Fibroblast of skin of right biceps (primary cell): ENCODE data around the gene ABHD18.
"Not testable (repeated sequence)": the region's sequence is repeated elsewhere in the genome, so short reads cannot be mapped to it uniquely, and the experiment has no call there.

Source experiments
- DNase-seq: peaks from one replicate; pipeline ENCODE4 v3.0.0-alpha.2; 2013

The ABHD18 gene

GRCh38 chr4:127993151-127993550, 27.9 kb downstream of the ABHD18 start:
- DNase-seq: no peak

- DNase-seq: peak; percentile 6
Measured at GRCh38 chr4:127995776-127996175, 30.6 kb downstream of the ABHD18 start.

- DNase-seq: not testable (repeated sequence)
Measured at GRCh38 chr4:127996521-127996920, 31.3 kb downstream of the ABHD18 start.

DNA sequence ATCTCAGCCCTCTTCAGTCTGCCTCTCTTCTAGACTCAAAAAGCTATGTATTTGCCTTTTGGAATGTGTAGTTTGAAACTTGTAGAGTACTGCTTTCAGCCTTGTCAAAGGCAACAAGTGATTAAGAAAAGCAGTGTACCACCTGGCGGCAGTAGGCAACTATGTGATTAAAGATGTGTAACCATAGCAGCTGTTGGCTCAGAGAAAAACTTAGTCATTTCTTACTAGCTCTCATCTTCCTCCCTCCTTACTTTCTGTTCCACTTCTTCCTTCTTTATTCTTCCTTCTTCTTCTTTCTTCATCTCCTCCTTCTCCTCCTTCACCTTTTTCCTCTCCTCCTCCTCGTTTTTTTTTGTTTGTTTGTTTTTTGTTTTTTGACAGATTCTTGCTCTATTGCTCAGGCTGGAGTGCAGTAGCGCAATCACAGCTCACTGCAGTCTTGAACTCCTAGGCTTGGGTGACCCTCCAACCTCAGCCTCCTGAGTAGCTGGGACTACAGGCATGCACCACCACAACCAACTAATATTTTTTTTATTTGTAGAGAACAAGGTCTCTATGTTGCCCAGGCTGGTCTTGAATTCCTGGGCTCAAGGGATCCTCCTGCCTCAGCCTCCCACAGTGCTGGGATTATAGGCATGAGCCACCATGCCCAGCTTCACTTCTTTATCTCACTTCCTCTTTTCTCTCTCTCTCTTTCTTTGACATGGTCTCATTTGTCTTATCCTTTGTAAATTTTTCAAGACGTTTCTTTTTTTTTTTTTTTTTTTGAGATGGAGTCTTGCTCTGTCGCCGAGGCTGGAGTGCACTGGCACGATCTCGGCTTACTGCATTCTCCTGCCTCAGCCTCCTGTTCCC, 32.6 kb downstream of the ABHD18 start:
- DNase-seq: peak; percentile 11

- DNase-seq: peak; percentile 34
Measured at GRCh38 chr4:128006592-128006991, 41.4 kb downstream of the ABHD18 start.

- no peak for DNase-seq
Measured at GRCh38 chr4:128009428-128009827, 44.2 kb downstream of the ABHD18 start.

DNA sequence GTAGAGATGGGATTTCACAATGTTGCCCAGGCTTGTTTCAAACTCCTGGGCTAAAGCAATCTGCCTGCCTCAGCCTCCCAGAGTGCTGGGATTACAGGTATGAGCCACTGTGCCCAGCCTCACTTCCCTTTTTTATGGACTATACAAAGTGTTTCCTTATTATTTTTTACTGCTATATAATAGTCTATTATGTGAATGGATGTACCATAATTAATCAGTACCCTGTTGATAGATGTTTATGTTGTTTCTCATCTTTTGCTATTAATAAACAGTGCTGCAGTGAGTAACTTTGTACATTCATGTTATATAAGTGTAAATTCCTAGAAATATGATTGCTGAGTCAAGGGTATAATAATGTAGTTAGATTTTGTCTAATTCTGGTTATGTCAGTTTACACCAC, 60.1 kb downstream of the ABHD18 start:
- DNase-seq: no peak

- no peak for DNase-seq
Measured at GRCh38 chr4:128029907-128030306, 64.7 kb downstream of the ABHD18 start.

DNA sequence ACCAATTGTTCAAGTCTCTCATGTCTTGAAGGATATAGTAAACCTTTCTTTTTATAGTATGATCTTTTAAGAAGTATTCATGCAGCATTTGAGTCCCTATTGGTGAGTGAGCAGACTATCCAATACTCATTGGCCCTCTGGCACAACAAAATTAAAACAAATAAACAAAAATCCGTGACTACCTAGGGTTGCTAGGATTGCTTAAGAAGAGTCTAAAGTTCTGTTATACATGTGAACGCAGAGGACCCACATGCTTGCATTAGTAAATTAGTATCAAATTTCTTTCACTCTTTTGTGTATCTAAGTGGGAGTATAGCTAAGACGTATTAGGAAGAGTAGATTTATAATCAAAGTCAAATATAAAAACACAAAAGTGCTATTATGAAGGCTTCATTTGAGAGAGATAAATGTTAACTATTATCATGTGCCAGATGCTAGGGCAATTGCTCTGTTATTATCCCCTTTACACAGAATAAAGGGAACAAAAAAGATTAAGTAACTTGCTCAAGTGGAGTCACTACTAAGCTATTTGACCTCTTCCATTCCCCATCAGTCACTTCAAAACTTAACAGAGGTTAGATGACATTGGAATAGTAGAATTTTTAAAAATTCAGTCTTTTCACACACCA, 66.7 kb downstream of the ABHD18 start:
- DNase-seq: no peak

- DNase-seq: no peak
Measured at GRCh38 chr4:128039568-128039967, 74.4 kb downstream of the ABHD18 start.

DNA sequence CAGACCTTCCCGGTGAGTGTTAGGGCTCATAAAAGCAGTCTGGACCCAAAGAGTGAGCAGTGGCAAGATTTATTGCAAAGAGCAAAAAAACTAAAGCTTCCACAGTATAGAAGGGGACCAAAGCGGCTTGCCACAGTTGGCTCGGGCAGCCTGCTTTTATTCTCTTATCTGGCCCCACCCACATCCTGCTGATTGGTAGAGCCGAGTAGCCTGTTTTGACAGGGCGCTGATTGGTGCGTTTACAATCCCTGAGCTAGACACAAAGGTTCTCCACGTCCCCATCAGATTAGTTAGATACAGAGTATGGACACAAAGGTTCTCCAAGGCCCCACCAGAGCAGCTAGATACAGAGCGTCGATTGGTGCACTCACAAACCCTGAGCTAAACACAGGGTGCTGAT, 81.8 kb downstream of the ABHD18 start:
- DNase-seq: not testable (repeated sequence)

GRCh38 chr4:128047514-128047913, 82.3 kb downstream of the ABHD18 start:
- DNase-seq: not testable (repeated sequence)

- DNase-seq: not testable (repeated sequence)
Measured at GRCh38 chr4:128051229-128051628, 86.0 kb downstream of the ABHD18 start.

GRCh38 chr4:128054907-128055306, 89.7 kb downstream of the ABHD18 start:
- not testable (repeated sequence) for DNase-seq

DNA sequence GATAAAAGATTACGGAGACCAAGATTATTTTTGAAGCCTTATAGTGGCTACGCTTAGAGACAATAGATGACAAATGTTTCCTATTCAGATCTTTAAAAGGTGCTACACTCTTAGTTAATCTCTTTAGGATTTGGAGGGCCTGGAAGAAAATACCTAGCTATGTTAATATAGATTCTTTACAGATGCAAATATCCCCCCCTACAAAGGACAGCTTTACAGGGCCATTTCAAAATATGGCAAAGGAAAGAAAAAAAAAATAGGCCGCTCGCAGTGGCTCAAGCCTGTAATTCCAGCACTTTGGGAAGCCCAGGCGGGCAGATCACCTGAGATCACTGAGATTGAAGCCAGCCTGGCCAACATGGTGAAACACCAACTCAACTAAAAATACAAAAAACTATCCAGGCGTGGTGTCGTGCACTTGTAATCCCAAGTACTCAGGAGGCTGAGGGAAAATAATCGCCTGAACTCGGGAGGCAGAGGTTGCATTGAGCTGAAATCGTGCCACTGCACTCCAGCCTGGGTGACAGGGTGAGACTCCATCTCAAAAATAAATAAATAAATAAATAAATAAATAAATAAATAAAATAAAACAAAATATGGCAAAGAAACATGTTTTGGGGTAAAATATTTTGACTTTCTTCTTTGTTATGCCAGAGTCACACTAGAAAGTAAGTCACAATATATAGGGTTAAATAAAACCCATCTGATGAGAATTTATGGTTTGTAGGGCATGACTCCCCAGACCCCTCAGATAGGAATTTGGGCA, 90.4 kb downstream of the ABHD18 start:
- not testable (repeated sequence) for DNase-seq

- DNase-seq: no peak
Measured at GRCh38 chr4:128056396-128056795, 91.2 kb downstream of the ABHD18 start.

GRCh38 chr4:128060121-128060698, 95.0 kb downstream of the ABHD18 start:
- no peak for DNase-seq

GRCh38 chr4:128060699-128061565, 95.7 kb downstream of the ABHD18 start, which contains the start of gene LARP1B:
LARP1B (plus strand) TSS chr4:128061312; CDS start chr4:128074952, 13,640 bp downstream.
- DNase-seq: peak; percentile 98

DNA sequence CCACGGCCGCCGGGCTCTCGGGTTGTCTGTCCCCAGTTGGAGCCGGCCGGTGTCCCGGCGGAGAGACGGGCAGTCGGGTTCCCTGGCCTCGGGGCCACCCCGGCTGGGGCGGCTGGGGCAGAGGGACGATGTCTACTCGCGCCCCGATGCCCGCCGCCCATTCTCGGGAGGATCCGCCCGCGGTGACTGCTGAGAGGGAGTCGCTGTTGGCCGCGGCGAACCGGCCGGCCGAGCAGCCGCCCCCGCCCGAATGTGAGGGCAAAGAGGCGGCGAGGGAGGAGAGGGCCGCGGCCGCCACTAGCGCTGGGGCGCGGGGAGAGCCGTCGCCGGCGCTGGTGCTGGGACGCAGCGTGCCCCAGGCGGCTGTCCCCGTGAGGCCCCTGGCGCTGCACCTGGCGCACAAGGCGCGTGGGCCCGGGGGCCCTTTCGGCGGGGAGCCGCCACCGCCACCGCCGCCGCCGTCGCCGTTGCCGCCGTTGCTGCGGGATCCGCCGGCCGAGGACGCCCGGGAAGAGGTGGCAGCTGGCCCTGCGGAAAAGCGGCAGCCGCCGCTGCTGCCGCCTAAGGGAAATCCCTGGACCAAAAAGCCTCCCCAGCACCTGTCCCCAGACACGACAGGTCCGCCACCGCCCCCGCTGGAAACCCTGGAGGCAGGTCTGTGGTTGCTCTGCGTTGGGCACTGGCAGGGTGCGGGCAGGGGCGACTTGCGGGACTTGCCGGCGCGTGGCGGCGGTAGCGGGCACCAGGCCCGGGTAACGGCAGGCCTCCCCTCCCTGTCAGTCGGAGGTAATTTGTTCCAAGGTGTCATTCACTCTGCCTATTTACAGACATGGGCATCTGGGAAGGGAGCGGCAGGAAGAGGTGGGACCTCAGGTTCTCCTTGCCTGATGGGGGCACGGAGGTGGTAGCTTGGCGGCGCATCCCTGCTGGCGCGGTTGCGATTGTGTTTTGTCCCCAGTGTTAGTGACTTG, 96.6 kb downstream of the ABHD18 start:
- peak; percentile 41 for DNase-seq

GRCh38 chr4:128066453-128066820, 101.2 kb downstream of the ABHD18 start:
- not testable (repeated sequence) for DNase-seq

DNA sequence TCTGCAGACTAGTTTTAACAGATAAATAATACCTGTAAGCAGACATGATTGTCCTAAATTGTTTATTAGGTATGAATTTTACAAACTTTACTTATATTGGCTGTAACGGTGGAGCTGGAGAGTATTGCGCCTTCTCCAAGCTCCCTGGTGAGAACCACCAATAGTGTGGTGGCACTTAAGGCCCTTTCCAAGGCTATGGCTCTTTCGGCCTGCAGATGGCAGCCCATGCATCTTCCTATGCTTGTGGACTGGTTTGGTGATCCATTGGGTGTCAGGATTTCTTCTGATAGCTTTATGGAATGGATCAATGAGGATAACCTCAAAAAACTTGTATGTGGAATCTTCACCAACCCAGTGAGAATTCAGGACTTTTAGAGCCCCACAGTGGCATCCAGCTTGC, 103.7 kb downstream of the ABHD18 start:
- DNase-seq: peak; percentile 17
